HG03457 (cell line): ENCODE results near the gene LDB2.

Experiments
- ATAC-seq: cut with Tn5 transposase; IDR thresholded peaks from one replicate; pipeline ENCODE4 v1.9.1; 2021; ENCODE audit warnings: moderate number of reproducible peaks; ENCODE audit not compliant: unreplicated experiment

LDB2 gene

GRCh38 chr4:16809064-16809463 lies 89.4 kb downstream of the LDB2 start:
- no peak for ATAC-seq

- ATAC-seq = no peak
Measured at GRCh38 chr4:16807355-16807754, 91.1 kb downstream of the LDB2 start.

GRCh38 chr4:16804581-16804980 lies 93.9 kb downstream of the LDB2 start:
- ATAC-seq = no peak

GRCh38 chr4:16802044-16802443 lies 96.4 kb downstream of the LDB2 start:
- no peak for ATAC-seq

- ATAC-seq = no peak
Measured at GRCh38 chr4:16801356-16801755, 97.1 kb downstream of the LDB2 start.

- ATAC-seq = no peak
Measured at GRCh38 chr4:16794816-16795445, 103.5 kb downstream of the LDB2 start.

- no peak for ATAC-seq
Measured at GRCh38 chr4:16791460-16791859, 107.0 kb downstream of the LDB2 start.

- no peak for ATAC-seq
Measured at GRCh38 chr4:16790508-16790907, 107.9 kb downstream of the LDB2 start.

GRCh38 chr4:16788868-16789267 lies 109.6 kb downstream of the LDB2 start:
- no peak for ATAC-seq

- no peak for ATAC-seq
Measured at GRCh38 chr4:16785793-16786527, 112.5 kb downstream of the LDB2 start.

GRCh38 chr4:16783119-16783518 lies 115.3 kb downstream of the LDB2 start:
- ATAC-seq = no peak

- ATAC-seq = no peak
Measured at GRCh38 chr4:16779028-16779675, 119.3 kb downstream of the LDB2 start.

- ATAC-seq = no peak
Measured at GRCh38 chr4:16777726-16778125, 120.7 kb downstream of the LDB2 start.

- no peak for ATAC-seq
Measured at GRCh38 chr4:16775411-16776154, 122.9 kb downstream of the LDB2 start.

GRCh38 chr4:16772366-16772850 lies 126.0 kb downstream of the LDB2 start:
- ATAC-seq = no peak

- no peak for ATAC-seq
Measured at GRCh38 chr4:16770710-16771285, 127.6 kb downstream of the LDB2 start.

- ATAC-seq = no peak
Measured at GRCh38 chr4:16767861-16768260, 130.6 kb downstream of the LDB2 start.

- no peak for ATAC-seq
Measured at GRCh38 chr4:16767251-16767650, 131.2 kb downstream of the LDB2 start.

- ATAC-seq = no peak
Measured at GRCh38 chr4:16765546-16765945, 132.9 kb downstream of the LDB2 start.

- ATAC-seq = no peak
Measured at GRCh38 chr4:16764622-16765021, 133.8 kb downstream of the LDB2 start.
